GM12875 (cell line): ENCODE results near the gene TRIO.

Experiments used
- H3K4me3 ChIP-seq: one replicate; pipeline ENCODE4 v1.5.1; 2011; ENCODE audit warnings: low read depth, low read length, control low read depth
- CTCF ChIP-seq: IDR thresholded peaks from 2 replicates; pipeline ENCODE4 v1.5.1; 2011; ENCODE audit warnings: low read depth, mild to moderate bottlenecking, control low read depth, inconsistent platforms, low read length, moderate library complexity, borderline replicate concordance; ENCODE audit not compliant: insufficient read depth

The TRIO gene

GRCh38 chr5:14250084-14250695 lies 107.0 kb downstream of the TRIO start:
- H3K4me3 ChIP-seq: no peak overlapping the region
- no peak for TF ChIP-seq CTCF

- no peak for TF ChIP-seq CTCF
- H3K4me3 ChIP-seq: no peak overlapping the region
Observed at GRCh38 chr5:14250748-14251701, 107.9 kb downstream of the TRIO start.

GRCh38 chr5:14251733-14252132 lies 108.6 kb downstream of the TRIO start:
- H3K4me3 ChIP-seq: no peak overlapping the region

GRCh38 chr5:14252793-14253192 lies 109.7 kb downstream of the TRIO start:
- no peak overlapping the region for H3K4me3 ChIP-seq
- TF ChIP-seq CTCF: no peak

More at GRCh38 chr5:14251733-14252132, 108.6 kb downstream of the TRIO start:
- TF ChIP-seq CTCF: no peak

- no peak overlapping the region for H3K4me3 ChIP-seq
- TF ChIP-seq CTCF: no peak
Observed at GRCh38 chr5:14254686-14255085, 111.5 kb downstream of the TRIO start.

- no peak overlapping the region for H3K4me3 ChIP-seq
- no peak for TF ChIP-seq CTCF
Observed at GRCh38 chr5:14256026-14256690, 113.0 kb downstream of the TRIO start.
